LNCaP clone FGC (cell line): Measurements from ENCODE around the gene KCTD11.
A peak's percentile ranks its signal among the peaks of the same experiment; 100 is the strongest.

ENCODE experiments used
- DNase-seq: peaks from one replicate; pipeline ENCODE4 v3.0.0-alpha.2; 2011; ENCODE audit warnings: low read depth
- H3K4me3 ChIP-seq: 2 replicates; pipeline ENCODE4 v1.5.1; 2011; ENCODE audit warnings: mild to moderate bottlenecking, low read depth, low read length, control low read depth
- TF ChIP-seq, protein P1 (sequence below): IDR thresholded peaks from 2 replicates; pipeline ENCODE4 v1.5.1; 2012; ENCODE audit warnings: mild to moderate bottlenecking; ENCODE audit not compliant: control insufficient read depth, insufficient read depth; ENCODE audit errors: extremely low read depth

KCTD11 gene

DNA sequence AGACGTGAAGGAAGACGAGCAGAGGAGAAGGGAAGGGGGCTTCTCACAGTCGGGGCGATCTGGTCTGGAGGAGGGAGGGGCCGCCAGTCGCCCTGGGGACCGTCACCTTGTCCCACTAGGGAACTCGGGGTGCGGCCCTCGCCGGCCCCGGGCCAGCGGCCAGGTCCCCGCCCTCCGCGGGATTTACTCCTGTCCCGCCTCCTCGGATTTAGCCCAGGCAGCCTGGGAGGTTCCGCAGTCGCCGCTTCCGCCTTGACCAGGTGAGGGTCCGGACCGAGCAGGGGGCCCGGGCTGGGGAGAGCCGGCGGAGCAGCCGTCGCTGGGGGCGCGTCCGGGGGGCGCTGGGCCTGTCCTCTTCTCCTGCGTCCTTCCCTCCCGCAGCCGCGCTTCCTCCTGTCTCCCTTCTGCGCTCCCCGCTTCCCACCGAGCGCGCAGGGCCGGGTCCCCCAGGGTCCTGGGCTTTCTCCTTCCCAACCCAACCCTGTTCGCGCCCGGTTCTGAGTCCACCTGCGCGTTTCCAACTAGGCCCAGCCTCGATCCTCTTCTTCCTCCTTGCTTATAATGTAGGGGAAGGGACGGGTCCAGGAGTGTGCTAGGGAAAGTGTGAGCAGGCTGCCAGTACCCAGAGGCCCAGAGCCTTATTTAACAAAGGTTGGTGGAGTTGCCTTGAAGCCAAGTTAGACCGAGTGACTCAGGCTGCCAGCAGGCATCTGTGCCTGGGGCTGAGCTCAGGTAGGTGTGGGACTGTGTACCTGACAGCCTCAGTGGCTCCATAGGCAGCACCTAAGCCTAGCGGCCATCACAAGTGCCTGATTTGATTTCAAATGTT is 29.1 kb downstream of the KCTD11 start, which contains the start of gene TNK1:
Gene TNK1, plus strand, starts transcription at position 235 of the 829 bp plus-strand sequence. CDS start 1,838 bp downstream, outside the sequence.
- DNase-seq = no peak

GRCh38 chr17:7382901-7383300 is 30.9 kb downstream of the KCTD11 start:
- no peak overlapping the region for H3K4me3 ChIP-seq
- DNase-seq = no peak
- TF ChIP-seq, protein P1, sequence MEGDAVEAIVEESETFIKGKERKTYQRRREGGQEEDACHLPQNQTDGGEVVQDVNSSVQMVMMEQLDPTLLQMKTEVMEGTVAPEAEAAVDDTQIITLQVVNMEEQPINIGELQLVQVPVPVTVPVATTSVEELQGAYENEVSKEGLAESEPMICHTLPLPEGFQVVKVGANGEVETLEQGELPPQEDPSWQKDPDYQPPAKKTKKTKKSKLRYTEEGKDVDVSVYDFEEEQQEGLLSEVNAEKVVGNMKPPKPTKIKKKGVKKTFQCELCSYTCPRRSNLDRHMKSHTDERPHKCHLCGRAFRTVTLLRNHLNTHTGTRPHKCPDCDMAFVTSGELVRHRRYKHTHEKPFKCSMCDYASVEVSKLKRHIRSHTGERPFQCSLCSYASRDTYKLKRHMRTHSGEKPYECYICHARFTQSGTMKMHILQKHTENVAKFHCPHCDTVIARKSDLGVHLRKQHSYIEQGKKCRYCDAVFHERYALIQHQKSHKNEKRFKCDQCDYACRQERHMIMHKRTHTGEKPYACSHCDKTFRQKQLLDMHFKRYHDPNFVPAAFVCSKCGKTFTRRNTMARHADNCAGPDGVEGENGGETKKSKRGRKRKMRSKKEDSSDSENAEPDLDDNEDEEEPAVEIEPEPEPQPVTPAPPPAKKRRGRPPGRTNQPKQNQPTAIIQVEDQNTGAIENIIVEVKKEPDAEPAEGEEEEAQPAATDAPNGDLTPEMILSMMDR = no peak

More for the DNA sequence above, 29.1 kb downstream of the KCTD11 start, which contains the start of gene TNK1:
- TF ChIP-seq, protein P1 = no peak
- H3K4me3 ChIP-seq = peak within 1 kb of the TSS; percentile 62

- no peak for DNase-seq
- H3K4me3 ChIP-seq = no peak overlapping the region
- TF ChIP-seq, protein P1 = no peak
Measured at GRCh38 chr17:7383371-7383741, 31.4 kb downstream of the KCTD11 start.

DNA sequence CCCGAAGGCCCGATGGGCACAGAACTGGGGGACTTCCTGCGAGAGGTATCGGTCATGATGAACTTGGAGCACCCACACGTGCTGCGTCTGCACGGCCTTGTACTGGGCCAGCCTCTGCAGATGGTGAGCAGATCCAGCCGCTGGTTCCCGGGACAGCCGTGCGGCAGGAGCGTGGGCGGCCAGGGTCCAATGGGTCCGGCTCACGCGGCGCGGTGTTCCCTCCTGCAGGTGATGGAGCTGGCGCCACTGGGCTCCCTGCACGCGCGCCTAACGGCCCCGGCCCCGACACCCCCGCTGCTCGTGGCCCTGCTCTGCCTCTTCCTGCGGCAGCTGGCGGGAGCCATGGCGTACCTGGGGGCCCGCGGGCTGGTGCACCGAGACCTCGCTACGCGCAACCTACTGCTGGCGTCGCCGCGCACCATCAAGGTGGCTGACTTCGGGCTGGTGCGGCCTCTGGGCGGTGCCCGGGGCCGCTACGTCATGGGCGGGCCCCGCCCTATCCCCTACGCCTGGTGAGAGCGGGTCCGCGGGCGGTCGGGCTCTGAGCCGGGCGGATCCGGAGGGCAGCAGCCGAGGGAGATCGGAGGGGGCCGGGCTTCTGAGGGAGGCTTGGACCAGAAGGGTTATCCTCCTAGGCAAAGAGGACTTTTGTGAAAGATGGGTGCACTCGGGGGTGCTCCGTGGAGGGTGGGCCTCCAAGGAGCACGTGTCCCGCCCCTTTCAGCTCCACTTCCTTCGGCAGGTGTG is 32.0 kb downstream of the KCTD11 start:
- TF ChIP-seq, protein P1 = no peak
- DNase-seq = no peak
- no peak overlapping the region for H3K4me3 ChIP-seq

GRCh38 chr17:7384489-7385081 is 32.6 kb downstream of the KCTD11 start:
- no peak for DNase-seq
- TF ChIP-seq, protein P1 = no peak
- H3K4me3 ChIP-seq = no peak overlapping the region

DNA sequence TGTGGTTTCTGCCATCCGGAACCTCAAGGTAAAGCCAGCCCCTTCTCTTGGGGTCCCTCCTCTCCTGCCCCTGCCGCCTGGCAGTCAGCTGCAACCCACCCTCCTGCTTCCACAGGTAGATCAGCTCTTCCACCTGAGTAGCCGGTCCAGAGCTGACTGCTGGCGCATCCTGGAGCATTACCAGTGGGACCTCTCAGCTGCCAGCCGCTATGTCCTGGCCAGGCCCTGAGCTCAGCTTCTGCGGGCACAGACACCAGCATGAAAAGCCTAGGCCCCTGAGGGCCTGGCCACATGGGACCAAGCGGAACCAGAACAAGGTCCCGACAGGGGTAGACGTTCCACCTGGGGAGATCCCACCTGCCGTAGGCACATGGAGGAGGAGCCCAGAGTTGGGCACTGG is 36.9 kb downstream of the KCTD11 start:
- no peak for DNase-seq
- TF ChIP-seq, protein P1 = no peak
- no peak overlapping the region for H3K4me3 ChIP-seq
